ENCODE measurements around the gene SUSD4.

DNA sequence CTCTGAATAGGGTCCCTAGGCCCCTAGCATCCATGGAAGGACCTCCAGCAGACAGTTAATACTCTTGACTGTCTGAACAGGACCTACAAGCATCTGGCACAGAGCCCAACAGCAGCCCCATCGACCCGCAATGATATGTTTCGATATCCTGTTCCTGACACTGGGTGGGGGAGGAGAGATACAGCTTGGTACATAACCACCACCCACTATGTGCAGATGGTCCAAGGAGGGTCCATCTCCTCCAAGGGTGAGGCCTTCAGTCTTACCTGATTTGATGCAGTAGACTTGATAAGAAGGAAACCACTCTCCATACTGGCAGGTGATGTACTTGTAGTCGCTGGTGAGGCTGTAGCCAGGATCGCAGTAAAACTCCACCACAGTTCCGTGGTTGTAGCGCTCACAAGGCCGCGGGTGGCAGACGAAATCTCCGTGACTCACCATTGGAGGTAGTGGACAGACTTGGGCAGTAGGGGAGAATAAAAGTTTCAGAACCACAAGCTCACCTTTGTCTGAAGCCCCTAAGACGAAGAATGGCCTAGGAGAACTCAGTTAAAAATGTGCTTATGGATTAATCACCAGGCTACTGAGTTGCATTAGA is 134.9 kb downstream of the SUSD4 start:
- TF ChIP-seq, protein P1, sequence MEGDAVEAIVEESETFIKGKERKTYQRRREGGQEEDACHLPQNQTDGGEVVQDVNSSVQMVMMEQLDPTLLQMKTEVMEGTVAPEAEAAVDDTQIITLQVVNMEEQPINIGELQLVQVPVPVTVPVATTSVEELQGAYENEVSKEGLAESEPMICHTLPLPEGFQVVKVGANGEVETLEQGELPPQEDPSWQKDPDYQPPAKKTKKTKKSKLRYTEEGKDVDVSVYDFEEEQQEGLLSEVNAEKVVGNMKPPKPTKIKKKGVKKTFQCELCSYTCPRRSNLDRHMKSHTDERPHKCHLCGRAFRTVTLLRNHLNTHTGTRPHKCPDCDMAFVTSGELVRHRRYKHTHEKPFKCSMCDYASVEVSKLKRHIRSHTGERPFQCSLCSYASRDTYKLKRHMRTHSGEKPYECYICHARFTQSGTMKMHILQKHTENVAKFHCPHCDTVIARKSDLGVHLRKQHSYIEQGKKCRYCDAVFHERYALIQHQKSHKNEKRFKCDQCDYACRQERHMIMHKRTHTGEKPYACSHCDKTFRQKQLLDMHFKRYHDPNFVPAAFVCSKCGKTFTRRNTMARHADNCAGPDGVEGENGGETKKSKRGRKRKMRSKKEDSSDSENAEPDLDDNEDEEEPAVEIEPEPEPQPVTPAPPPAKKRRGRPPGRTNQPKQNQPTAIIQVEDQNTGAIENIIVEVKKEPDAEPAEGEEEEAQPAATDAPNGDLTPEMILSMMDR (IDR thresholded peaks at IDR 0.05), result no peak
- TF ChIP-seq POLR2A (IDR thresholded peaks at IDR 0.05; ENCODE audit: low read depth), result no peak
